Left cardiac atrium (tissue), 4 donors: ENCODE measurements around the gene NADK. TPM values are rescaled to one million over a fixed set of nuclear protein-coding genes. Genes with fewer than 3 reads are reported as not detected.

ENCODE experiments used
- ATAC-seq, 2 donors: fragments of 200-7000 bp; cut with Tn5 transposase; one replicate each; pipeline ENCODE4 v1.9.1; 2020; ENCODE audit warnings: mild to moderate bottlenecking in 2 of 2, moderate library complexity in 2 of 2
- DNase-seq: peaks from one replicate; pipeline ENCODE4 v3.0.0-alpha.2; 2020
- intact Hi-C, 2 donors: fragments of 100-400 bp; cut with DNase I; formaldehyde crosslinking; loops; one replicate each; pipeline versions ENCODE4 v1.14.1 to v1.15.1; 2022 to 2023
- long read RNA-seq: library from polyadenylated mRNA; unstranded; transcript quantifications from one replicate; pipeline ENCODE4 v2.0.0, GENCODE V29; 2021
- total RNA-seq, 2 donors: library from RNA; stranded (reverse); fragmentation: NEBNext Ultra II Directional; extraction: Animal tissue kit (Norgen Biotek cat#: 25700); gene quantifications; one replicate each; pipeline ENCODE4 v1.2.1, GENCODE V29; 2021
- donor health status: DM: no; HTN: yes; CAD: no.
- donor health status: DM: no; HTN: yes; CAD: no; lungs with severe emphysema.
- donor health status: DM: yes; HTN: yes; CAD: no.
- donor health status: Dilated cardiomyopathy.

Gene NADK
- total RNA-seq = 10 to 100 TPM; 39.4 to 53.9 TPM
- long read RNA-seq, transcript NADK-201 (12 exons, 3,235 nt) = major isoform, 6 of 17 reads
- long read RNA-seq, partial matches to known transcripts = 5 of 17 reads
- long read RNA-seq, other reads (novel, unspliced or antisense) = 6 of 17 reads

GRCh38 chr1:1777950-1778662 lies at the start of gene NADK:
NADK (minus strand) TSS chr1:1778470; CDS start chr1:1765406, 13,064 bp downstream.
- intact Hi-C loops = no loop called here
- ATAC-seq = peak; percentile 64 to 83
- DNase-seq = peak; percentile 72

DNA sequence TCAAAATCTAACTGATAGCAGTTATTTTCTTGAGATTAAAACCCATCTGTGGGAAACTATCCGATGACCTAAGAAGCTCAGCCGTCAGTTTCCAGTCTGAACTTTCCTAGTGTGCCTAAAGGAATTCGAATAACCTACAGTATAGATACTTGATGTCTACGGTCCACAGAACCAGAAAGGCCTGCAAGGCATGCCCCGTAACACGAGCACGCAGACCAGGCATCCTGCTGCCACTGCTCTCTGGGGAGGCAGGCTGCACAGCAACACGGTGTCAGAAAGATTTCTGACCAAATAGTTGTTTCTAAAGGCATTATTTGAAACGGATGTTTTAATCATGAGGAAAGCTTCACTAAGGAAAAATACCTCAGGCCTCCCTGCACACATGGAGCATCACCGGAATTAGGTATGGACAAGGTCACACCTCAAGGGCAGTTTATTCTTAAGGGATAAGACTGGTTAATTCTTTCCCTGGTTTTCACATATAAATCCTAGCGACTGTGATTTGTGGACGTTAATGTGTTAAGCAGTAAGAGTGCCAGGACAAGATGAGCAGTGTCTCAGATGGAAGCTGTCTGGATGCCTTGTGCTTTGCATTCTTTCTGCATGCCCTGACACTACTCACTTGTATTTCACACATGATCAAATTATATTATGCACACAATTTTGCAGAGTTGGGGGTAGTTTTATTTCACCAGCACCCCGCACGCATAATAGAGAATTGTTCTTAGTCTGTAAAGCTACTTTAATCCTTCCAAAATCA lies 49.0 kb upstream of the NADK start:
- ATAC-seq = no peak
- intact Hi-C loops = no loop called here
- DNase-seq = no peak

DNA sequence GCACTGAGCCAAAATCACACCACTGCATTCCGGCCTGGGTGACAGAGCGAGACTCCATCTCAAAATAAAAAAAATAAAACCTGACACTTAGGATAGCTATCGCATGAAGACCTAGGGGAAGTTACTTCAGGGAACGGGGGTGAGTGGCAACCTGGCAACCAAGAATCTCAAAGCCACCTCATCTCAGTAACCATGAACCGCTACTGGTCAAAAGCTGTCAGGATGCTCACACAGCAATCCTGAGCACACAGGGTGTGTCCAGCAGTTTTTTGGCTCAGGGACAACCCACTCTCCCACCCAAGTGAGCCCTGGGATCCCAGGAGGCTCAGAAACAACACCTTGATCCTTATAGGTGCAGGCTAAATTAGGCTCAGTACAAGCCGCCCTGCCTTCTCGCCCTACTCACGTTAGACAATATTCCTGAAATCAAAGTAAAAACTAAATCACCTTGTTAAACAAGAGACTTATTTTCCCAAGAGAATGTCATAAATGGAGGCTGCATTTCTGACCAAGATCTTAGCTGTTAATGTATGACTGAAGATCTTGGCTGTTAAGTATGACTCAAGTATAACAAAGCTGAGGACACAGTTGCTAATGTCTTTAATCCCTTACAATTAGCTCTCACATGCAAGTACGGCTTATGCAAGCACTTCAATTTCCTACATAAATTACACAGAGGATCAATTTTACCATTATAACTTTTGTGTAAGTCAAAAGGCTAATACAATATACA lies 48.3 kb upstream of the NADK start:
- ATAC-seq (peak in 1 of 2 donors; percentile 23), DNase-seq (no peak)
- intact Hi-C loops = no loop called here

GRCh38 chr1:1825217-1825616 lies 46.9 kb upstream of the NADK start:
- ATAC-seq (no peak), DNase-seq (no peak)
- intact Hi-C loops = no loop called here

DNA sequence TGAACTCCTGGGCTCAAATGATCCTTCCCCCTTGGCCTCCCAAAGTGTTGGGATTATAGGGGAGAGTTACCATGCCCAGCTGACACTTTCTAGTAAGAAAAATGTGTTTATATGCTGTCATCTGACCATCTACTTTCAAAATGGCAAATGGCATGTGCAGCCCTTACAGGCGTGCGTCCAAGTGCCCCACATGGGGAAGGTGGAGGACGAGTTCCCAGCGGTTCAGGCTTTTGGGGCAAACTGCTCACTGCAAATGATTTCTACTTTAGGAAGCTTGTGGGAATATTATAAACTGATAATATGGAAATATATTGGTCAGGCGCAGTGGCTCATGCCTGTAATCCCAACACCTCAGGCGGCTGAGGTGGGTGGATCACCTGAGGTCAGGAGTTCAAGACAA lies 41.5 kb upstream of the NADK start:
- no peak for DNase-seq
- intact Hi-C loops = no loop called here
- ATAC-seq = no peak

DNA sequence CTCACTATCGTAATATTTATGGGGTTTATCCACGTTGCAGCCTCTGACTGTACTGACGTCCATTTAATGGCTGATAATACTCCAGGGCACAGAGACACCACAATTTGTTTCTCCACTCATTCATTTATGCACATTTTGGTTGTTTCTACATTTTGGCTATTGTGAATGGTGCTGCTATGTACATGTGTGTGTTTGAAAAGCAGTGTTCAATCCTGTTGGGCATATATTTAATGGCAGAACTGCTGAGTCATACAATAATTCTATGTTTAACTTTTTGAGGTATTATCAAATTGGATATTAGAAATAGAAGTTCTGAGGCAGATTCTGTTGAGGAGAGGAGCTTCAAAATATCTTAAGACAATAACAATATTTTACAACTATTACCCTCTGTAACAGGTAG lies 39.0 kb upstream of the NADK start:
- intact Hi-C loops = no loop called here
- ATAC-seq = no peak
- DNase-seq = no peak

- DNase-seq (no peak), ATAC-seq (no peak)
- intact Hi-C loops = no loop called here
Measured at GRCh38 chr1:1815606-1816281, 37.5 kb upstream of the NADK start.

DNA sequence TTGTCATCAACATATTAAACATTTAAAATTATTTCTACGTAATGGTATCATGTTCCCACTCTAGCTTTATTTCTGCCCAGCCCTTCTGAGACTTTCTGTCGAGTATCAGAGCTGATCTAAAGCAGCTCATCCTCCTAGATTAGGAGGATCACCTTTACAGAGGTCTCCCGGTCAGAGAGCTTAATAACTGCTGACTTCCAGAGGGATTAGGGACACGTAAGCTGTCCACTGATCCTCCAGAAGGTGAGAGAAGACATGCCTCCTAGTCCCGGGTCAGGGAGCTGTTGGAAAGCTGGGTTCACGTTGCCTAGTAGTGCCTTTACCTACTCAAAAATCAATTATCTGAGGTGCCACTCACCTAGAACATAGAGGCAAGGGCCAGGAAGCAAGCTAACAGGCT lies 31.2 kb upstream of the NADK start:
- no peak for DNase-seq
- intact Hi-C loops = no loop called here
- no peak for ATAC-seq

DNA sequence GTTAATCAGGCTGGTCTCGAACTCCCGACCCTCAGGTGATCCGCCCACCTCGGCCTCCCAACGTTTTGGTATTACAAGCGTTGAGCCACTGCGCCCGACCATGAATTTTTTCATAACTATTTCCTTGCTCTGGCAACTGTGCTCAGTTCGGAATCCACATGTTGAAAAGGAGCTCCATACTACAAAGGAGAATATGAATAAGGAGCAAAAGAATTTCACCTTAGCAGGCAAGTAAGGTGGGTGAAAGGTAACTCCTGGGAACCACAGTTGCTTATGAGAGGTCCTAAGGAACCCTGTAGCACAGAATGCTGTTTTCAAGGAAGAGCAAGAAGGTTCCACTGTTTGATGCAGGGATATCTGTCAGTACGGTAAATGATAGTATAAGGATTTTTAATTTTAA lies 29.9 kb upstream of the NADK start:
- intact Hi-C loops = no loop called here
- DNase-seq (no peak), ATAC-seq (no peak)

DNA sequence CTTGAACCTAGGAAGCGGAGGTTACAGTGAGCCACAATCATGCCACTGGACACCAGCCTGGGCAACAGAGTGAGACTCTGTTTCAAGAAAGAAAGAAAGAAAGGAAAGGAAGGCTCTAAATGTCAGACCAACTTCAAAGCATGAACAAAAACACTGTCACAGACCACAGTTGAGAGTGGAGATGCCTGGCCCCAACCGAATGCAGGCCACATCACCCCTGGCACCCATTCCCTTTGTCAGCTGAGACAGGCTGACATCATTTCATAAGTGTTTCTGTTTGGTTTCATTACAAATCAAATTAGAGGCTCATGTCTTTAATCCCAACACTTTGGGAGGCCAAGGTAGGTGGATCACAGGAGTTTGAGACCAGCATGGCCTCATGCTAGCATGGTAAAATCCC lies 28.6 kb upstream of the NADK start:
- intact Hi-C loops = no loop called here
- ATAC-seq = peak in 1 of 2 donors; percentile 13

DNA sequence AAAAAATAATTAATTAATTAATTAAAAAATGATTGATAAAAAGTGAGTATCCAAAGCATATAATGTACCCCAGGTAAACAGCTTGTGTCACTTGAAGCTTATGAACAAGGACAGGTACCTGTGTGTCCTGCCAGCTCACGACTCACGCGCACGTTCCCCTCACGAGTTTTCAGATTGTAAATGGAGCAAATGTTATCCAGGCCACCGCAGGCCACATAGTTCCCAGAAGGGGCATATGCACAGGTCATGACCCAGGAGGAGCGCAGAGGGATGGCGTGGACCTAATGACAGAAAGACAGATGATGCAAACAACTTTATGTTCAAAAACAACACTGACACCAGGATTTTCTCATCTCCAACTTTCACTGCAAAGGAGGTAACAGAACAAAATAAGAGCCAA lies 26.0 kb upstream of the NADK start:
- ATAC-seq (no peak), DNase-seq (no peak)
- intact Hi-C loops = no loop called here

More for the DNA sequence above, 28.6 kb upstream of the NADK start:
- DNase-seq = no peak

GRCh38 chr1:1802871-1803270 lies 24.6 kb upstream of the NADK start:
- ATAC-seq (no peak), DNase-seq (no peak)
- intact Hi-C loops = no loop called here

GRCh38 chr1:1799716-1800115 lies 21.4 kb upstream of the NADK start:
- no peak for DNase-seq
- ATAC-seq = no peak
- intact Hi-C loops = no loop called here

GRCh38 chr1:1797731-1798341 lies 19.6 kb upstream of the NADK start:
- DNase-seq = no peak
- ATAC-seq = no peak
- intact Hi-C loops = no loop called here

DNA sequence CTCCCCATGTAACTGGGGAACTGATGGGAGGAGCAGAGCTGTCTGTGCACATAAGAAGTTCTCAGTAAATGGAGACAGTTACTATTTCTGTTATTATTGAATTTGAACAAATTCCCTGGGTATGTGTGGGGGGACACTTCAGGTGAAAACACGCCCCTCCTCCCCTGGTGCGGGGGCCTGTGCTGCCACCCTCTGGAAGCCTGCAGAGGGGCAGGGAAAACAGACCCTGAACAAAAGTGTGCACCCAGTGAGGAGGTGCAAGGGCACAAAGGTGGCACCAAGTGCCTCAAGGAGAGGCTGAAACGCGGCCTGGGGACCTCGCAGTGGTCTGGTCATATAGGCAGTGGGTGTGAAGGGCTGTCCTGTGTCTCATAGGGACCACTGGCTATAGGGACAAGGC lies 18.2 kb upstream of the NADK start:
- intact Hi-C loops = no loop called here
- DNase-seq (no peak), ATAC-seq (no peak)

- DNase-seq (no peak), ATAC-seq (no peak)
- intact Hi-C loops = no loop called here
Measured at GRCh38 chr1:1794999-1795398, 16.7 kb upstream of the NADK start.

DNA sequence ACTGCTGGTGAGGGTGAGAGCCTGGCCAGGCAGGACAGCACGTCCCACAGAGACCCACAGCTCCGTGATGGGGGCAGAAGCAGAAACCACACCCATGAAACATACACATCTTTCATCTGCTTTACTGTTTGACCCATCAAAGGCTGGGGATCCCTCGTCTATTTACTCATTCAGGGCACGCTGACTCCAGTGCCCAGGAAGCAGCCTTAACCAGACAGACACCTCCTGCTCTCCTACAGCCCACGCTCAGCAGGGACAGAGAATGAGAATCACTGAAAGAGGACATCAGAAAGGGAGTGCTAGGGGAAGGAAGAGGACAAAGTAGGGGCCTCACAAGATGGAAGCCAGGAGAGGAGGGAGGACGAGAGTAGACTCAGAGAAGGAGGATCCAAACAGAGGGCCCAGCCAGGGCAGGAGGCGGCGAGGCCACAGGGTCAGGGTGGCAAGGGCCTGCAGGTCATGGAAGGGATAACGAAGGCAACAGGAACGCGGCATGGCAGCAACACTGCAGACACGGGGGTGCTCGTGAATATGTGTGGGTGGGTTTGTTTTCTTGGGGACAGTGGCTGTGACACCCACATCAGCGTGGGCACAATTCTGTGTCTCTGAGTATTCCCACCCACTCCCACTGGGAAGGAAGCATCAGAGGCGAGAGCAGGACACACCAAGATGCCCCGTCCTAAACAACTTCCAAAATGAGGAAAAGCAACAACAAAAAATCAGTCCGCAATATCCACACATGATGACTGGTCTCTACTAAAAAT lies 15.4 kb upstream of the NADK start:
- intact Hi-C loops = no loop called here
- ATAC-seq = no peak
- DNase-seq = no peak
